NCI-H2227 treated with DMSO at 0.1 percent for 48 hours (cell line): ENCODE results near the gene RFC5.
"Not testable (repeated sequence)": the region's sequence is repeated elsewhere in the genome, so short reads cannot be mapped to it uniquely, and the experiment has no call there.

Source experiments
- DNase-seq: peaks from one replicate; lab custom pipeline; 2025; lab: John Stamatoyannopoulos, UW

Gene RFC5

DNA sequence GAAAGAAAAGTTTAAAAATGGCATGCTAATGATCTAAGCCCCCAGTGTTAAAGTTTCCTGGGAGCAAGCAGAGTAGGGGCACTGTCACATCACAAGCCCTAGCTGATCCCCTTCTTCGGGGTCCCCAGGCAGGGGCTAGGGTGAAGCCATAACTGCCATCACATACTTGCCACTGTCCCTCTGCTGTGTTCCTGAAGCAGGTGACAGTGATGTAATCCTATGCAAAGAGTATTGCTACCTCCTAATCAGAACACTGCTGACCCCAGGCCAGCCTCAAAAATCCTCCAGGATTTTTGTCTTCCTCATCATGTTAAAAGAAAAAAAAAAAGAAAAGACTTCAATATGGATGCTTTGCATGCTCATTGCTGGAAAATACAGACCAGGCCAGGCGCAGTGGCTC, 1.2 kb upstream of the RFC5 start:
- DNase-seq = no peak

DNA sequence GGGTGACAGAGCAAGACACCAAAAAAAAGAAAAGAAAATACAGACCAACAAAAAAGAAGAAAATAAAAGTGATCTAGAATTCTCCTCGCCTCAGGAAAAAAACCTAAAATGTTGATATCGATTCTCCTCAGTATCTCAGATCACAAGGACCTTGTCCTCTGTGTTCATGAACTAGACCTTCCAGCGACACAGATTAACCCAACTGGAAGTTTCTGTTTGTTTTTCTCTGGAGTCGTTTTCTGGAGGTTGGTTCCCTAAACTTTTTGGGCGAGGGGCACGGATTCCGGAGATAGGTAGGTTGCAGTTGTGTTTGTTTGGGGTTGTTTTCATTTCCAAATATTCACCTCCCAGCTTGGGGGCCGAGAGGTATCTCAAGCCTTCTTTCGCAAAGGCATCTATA, 559 bp upstream of the RFC5 start:
- peak; percentile 46 for DNase-seq

DNA sequence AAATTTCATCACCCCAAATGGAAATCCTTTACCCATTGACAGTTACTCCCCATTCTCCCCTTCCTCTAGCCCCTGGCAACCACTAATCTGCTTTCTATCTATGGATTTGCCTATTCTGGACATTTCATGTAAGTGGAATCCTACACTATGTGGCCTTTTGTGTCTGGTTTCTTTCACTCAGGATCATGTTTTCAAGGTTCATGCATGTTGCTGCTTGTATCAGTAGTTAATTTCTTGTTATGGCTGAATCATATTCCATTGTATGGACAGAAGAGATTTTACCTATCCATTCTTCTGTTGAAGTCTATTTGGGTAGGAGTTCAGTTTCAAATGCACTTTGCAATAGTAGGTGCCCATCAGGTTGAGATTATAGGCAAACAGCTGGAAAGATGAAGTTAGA, 1.4 kb downstream of the RFC5 start:
- DNase-seq = no peak

DNA sequence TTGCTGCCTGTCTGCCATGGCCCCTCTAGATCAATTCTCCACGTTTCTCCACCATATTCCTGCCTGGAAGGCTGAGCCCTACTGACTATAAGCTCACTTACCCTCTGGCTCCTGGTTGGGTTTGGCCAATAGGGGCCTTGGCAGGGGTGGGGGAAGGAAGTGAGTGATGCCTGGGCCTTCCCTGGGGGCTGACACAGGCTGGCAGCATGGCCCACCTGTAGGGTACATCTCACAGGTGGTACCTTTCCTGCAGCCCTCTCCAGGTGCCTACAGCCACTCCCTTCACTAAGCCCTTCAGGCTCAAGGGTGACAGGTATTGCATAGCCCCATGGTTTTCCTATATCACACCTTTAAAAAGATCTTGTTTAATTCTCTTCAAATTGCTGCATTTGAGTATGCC, 3.5 kb downstream of the RFC5 start:
- DNase-seq = no peak

DNA sequence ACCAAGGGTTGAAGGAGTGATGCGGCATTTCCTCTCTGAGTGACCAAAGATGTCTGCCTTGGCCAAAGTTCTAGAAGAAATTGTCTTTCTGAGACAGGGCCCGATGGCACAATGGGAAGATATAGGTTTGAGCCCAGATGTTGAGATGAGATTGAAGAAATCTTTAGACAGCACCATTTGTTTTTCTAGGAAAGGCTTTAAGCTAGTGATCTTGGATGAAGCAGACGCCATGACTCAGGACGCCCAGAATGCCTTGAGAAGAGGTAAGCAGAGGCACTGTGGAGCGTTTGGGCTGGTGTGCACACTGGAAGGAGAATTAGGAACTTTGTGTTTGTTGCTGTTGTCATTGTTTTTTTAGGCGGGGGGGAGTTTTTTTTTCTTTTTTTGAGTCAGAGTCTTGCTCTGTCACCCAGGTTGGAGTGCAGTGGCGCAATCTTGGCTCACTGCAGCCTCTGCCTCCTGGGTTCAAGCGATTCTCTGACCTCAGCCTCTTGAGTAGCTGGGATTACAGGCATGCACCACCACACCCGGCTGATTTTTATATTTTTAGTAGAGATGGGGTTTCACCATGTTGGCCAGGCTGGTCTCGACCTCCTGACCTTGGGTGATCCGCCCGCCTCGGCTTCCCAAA, 5.7 kb downstream of the RFC5 start:
- not testable (repeated sequence) for DNase-seq

DNA sequence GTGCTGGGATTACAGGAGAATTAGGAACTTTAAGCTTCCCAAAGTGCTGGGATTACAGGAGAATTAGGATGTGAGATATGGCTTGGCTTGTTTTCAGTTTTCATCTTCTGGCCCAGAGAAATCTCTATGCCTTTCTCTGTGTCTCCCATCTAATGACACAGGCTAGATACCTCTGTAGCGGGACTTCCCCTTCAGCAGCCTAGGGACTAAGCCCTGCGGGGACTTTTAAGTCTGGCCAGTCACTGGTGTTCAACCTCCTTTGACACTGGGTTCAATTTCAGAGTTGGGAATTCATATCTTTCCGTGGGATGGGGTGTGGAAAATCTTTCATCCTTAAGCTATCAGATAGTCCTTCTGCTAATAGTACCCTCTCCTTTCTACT, 6.2 kb downstream of the RFC5 start:
- DNase-seq = no peak

DNA sequence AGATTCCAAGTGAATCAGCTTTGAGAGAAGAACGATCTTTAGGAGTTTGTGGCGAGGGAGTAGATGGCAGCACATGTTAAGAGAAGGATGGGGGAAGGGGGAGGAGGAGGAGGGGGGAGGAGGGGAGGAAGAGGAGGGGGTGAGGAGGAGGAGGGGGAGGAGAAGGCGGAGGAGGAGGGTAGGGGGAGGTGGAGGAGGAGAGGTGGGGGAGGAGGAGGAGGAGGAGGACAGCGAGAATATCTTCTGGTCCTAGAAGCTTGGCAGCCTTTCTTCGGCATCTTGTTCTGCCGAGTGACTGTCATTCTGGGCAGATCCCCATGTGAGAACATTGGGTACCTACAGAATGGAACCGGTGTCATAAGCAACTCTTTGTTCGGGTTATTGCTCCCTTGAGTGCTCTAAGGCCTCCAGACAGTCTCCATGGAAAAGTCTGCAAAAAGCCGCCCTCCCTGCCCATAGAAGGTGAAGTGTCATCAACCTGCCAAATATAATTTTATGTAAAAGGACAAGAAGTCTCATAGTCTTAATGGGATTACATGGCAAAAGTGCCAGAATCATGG, 6.9 kb downstream of the RFC5 start:
- DNase-seq = no peak

DNA sequence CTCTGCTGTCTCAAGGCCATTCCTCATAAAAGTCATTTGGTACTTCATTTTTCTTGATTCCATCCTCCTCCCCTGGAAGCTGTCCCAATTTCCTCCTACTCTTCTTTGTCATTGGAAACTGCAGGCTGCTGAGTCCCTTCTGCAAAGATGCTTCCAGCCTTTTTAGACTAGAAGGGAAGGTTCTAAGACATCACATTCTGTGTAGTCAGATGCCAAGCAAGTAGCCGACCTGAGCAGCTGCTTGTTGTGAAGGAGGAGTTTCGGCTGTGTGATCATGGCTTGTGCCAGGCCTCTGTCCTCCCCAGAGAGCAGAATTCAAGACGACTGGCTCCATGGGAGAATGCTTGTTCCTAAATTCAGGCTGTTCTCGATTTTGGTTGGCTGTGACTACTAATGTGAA, 8.7 kb downstream of the RFC5 start:
- no peak for DNase-seq

DNA sequence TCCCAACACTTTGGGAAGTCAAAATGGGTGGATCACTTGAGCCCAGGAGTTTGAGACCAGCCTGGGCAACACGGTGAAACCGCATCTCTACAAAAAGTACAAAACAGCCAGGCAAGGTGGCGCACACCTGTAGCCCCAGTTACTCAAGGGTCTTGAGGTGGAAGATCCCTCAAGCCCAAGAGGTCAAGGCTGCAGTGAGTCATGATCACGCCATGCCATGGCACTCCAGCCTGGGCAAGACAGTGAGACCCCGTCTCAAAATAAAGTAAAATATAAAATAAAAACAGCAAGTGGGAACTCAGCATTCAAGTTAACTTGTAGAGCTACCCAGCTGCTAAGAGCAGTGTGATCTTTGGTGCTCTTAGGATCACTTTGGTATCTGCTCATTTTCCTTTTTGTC, 12.7 kb downstream of the RFC5 start:
- DNase-seq = no peak

DNA sequence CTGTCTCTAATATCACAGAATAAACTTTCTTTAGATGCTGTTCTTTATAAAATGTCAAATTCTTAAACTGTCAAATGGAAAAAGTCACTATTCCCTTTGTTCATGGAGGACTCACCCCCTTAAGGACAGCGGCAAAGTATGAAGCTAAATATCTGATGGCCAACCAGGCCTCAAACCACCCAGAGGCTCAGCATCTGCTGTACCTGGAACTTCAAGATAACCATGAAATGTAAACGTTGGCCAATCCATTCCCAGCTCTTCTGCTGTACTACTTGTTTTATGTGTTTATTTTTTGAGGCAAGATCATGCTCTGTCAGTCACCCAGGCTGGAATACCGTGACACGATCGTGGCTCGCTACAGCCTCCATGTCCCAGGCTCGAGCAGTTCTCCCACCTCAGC, 15.7 kb downstream of the RFC5 start:
- DNase-seq = no peak

DNA sequence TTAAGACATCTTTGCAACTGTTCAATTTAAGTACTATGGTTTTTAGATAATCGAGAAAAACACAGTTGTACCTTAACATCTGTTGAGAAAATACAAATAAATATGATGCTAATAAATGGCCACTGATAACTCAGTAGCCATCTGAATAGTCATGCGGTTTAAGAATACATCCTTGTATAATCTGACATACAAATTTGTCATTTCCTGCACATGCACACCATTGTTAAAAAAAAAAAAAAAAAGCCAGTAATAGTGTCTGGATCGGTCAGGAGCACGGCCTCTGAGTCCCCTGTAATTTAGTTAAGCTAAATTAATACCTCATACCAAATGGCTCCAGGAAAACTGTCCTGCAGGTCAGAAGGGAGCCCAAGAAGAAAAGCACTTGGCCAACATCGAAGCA, 16.8 kb downstream of the RFC5 start:
- DNase-seq = no peak

DNA sequence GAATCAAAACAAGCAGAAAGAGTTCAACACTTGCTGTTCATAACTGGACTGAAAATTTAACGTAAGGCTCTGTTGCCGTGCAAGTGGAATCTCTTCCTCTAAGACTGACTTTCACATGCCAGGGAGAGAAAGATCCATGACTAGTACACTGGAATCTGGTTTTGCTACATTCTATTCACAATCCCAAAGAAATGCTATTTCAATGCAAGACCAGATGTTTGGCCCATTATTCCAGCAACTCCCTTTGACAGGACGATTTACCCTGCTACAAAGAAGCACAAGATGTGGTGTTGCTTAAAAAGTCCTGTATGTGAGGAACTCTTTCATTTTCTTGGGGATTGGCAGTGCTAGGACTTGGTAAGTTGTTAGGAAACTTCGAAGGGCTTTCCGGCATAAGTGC, 17.4 kb downstream of the RFC5 start:
- no peak for DNase-seq

DNA sequence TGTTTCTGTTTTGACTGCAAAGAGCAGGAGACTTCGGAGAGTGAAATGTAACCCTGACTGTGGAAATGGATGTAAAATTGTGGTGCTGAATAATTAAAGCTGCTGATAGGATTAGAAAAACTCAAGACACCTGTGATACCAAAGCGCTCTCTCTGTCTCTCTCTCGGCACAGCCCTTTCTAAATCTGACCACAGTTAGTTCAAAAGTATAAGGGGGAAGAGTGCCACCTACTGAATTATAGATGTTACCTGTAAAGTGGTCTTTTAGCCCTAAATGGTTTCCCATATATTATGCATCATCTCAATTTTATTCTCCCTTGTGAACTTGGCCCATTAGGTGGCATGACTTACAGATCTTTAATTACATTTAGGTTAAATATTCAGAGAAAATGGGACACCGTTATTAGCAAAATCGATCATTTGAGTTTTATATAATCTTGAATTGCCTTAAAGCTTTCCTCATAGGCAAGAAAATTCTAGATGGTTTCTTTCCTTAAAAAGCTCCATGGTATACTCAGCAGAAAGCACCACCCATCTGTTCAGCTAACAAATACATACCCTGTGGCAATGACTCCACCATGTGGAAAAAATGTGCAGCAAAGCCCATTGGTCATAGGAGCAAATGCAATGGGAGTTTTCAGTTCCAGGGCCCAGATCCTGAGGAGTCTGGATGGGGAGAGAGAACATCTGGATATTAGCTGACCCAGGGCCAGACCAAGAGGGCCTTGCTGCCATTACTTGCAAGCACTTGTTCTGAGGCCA, 18.1 kb downstream of the RFC5 start:
- no peak for DNase-seq

DNA sequence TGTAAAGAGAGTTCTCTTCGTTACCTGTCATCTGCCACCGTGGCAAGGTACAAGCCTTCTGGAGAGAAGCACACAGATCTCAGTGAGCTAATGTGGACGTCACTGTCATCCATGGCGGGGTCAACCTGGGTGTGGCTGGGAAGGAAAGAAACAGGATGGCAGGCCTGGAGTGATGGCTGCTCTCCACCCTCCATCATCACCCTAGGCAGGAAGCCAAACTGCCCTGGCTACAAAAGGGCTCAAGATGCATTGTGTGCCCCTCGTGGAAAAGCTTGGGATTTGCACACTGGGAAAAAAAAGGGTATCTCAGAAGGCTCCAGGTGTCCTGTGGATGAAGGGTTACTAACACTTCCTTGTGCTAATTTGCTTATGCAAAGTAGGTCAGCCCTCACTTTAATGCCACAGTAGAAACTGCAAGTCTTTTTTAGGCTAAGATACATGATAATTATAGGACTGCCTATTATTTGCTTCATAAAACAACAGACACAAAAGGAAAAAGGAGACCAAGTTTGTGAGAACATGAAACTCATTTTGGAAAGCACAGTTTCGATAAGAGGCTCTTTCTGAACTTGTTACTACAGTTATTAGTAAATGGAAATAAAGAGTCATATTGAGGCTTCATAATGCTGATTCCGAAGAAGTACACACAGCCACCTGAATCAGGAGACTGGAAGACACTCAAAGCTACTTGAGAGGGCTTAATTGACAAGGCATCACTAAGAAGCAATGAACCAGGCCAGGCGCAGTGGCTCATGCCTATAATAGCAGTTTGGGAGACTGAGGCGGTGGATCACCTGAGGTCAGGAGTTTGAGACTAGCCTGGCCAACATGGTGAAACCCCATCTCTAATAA, 18.9 kb downstream of the RFC5 start:
- DNase-seq = no peak

DNA sequence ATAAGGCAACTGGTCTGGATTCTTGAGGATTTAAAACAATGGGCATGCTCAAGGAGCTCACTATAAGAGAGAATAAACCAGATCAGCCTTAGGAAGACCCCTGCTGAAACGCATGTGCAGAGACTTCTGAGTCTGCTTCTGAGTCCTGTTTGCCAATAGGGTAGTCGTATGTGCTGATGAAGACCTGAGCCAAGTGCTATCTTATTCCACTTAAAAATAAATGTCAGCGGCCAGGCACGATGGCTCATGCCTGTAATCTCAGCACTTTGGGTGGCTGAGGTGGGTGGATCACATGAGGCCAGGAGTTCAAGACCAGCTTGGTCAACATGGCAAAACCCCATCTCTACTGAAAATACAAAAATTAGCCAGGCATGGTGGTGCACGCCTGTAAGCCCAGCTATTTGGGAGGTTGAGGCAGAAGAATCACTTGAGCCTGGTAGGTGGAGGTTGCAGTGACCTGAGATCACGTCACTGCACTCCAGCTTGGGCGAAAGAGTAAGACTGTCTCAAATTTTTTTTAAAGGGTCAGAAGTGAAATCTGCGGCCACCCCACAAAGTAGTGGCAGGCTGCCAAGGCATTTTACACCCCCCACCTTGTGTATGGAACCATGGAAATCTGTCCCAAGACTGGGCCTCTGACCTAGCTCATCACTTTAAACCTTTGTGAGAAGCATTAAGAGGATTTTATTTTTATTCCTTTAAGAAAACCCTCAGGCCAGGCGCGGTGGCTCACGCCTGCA, 20.3 kb downstream of the RFC5 start:
- no peak for DNase-seq

DNA sequence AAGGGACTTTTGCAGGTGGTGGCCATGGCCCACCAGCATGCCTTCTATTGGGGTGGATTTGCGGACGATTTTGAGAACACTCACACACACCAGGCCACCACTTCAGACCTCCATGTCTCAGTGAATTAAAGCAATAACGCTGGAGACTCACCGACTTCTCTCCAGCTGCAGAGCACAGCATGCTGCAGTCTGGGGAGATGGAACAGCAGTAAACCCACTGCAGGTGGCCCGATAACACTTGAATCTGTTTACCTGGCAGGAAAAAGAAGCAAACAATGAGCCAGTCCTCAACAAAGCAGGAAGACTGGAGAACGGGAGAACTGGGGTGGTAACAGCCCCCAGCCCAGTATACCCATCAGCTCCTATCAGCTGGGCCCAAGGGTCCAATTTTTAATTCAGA, 21.6 kb downstream of the RFC5 start:
- DNase-seq = no peak

DNA sequence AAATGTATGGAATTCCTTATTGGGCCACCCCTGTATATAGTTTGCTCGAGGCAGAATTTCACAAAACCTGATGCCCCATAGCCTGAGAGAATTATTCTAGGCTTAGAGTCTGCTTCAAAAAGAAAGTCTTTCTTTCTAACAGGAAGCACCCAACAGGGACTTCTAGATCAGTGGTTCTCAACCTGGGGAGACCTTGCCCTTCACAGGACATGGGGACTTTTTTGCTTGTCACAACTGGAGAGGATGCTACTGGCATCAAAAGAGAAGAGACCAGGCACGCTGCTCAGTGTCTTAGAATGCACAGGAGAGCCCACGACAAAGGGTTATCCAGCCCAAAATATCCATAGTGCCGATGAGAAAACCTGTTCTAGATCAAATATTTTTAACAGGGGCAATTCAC, 25.6 kb downstream of the RFC5 start:
- no peak for DNase-seq

DNA sequence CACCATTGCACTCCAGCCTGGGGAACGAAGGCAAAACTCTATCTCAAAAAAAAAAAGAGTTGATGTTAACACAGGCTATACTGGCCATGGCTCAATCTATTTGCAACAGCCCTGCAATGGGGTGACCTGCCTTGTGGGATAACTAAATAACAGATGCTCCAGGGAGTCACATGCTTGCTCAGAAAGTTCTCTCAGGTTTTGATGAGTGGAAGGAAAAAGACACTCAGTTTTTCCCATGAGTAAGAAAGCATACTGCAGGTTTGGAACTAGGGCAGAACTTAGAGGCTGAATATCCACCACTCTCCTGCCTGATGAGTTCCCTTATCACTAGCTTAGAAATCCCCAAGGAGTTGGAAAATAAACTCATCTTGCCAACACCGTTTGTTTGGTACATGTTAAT, 27.6 kb downstream of the RFC5 start:
- DNase-seq = no peak

DNA sequence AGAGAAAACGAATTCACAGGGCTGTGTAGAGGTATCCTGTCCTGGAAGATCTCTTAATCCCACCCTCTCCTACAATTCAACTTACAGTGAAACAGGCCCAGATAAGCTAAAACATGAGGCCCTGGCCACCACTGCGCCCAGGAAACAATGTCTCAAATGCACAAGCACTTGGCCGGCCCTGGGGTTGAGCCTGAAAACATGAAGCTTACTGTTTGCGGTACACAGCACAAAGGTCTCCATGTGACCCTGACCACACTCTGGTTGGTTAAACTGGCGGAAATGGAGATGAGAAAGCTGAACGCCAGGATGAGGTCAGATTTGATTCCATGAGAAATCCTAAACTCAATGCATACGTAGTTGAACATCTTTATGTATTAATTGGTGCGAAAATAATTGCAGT, 28.1 kb downstream of the RFC5 start:
- DNase-seq = no peak

DNA sequence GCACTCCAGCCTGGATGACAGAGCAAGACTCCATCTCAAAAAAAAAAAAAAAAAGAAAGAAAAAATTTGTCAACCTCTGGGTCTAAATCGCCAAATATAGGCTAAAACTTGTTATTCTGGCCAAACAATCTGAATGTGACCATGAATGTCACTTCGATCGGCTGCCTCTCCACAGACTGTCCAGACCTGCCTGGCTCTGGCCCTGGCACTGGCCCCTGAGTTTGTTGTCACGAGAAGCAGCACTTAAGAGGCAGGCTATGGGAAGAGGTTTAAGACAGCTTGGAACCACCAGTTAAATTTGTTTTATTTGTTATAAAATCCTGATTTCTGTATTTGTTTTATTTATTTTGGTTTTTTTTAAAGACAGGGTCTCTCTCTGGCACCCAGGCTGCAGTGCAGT, 29.9 kb downstream of the RFC5 start:
- DNase-seq = no peak

DNA sequence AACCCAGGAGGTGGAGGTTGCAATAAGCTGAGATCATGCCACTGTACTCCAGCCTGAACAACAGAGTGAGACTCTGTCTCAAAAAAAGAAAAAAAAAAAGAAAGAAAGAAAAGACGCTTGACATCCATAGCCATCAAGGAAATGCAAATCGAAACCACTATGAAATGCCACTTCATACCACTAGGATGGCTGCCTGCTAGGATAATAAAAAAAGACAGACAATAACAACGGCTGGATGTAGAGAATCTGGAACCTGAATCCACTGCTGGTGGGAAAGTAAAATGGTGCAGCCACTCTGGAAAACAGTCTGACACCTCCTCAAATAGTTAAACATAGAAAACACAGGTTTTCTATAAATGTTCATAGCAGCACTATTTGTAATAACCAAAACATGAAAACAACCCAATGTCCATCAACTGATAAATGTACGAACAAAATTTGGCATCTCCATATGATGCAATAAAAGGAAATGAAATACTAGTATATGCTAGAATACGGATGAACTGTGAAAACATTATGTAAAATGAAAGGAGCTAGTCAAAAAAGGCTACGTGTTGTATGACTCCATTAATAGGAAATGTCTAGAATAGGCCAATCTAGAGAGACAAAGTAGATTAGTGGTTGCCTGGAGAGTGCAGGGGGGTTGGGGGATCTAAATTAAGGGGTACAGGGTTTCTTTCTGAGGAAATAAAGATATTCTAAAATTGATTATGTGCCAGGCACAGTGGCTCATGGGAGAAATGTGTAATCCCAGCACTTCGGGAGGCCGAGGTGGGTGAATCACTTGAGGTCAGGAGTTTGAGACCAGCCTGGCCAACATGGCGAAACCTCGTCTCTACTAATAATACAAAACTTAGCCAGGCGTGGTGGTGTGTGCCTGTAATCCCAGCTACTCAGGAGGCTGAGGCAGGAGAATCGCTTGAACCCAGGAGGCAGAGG, 34.7 kb downstream of the RFC5 start:
- DNase-seq = no peak
